GM10248 (cell line): ENCODE results near the gene MELK.

Source experiments
- CTCF ChIA-PET: fragments of 300-600 bp; sonication (Branson Sonifier 250); formaldehyde crosslinking; extraction: SDS; loops from one replicate; lab custom pipeline; 2021; ENCODE audit warnings: antibody characterized with exemption; lab: Yijun Ruan, JAX
- POLR2A ChIA-PET: fragments of 350-650 bp; sonication (Branson Sonifier 250); formaldehyde crosslinking; extraction: SDS; loops from one replicate; lab custom pipeline; 2020; ENCODE audit warnings: antibody characterized with exemption; lab: Yijun Ruan, JAX
- DNase-seq: peaks from one replicate; pipeline ENCODE4 v3.0.0; 2012; ENCODE audit errors: extremely low spot score
- TF ChIP-seq, protein P1 (sequence below): IDR thresholded peaks from 2 replicates; pipeline ENCODE4 v1.5.1; 2012; ENCODE audit warnings: mild to moderate bottlenecking, low read depth; ENCODE audit errors: extremely low read depth, missing control alignments, control extremely low read depth

Gene MELK

DNA sequence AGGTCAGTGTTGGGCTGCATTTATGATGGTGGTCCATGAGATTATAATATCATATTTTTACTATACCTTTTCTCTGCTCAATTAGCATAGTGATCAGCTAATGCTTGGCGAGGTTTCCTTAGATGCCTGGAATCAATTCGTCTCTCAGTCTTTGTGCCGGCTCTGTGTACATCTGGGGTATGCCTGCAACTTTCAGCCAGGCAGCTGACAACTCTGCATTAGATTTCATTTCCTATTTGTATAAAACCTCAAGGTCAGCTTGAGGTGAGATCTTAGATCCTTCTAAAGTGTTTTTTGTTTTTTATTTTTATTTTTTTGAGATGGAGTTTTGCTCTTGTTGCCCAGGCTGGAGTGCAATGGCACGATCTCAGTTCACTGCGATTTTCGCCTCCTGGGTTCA, 86.8 kb downstream of the MELK start:
- CTCF ChIA-PET = interaction anchor here (1.1 to 3.1 kb wide), 5 partner anchors 9 to 253 kb away, joined by 3 to 11 read pairs (median 5); no protein-coding TSS in a partner anchor
- peak; percentile 33 for DNase-seq
- TF ChIP-seq, protein P1, sequence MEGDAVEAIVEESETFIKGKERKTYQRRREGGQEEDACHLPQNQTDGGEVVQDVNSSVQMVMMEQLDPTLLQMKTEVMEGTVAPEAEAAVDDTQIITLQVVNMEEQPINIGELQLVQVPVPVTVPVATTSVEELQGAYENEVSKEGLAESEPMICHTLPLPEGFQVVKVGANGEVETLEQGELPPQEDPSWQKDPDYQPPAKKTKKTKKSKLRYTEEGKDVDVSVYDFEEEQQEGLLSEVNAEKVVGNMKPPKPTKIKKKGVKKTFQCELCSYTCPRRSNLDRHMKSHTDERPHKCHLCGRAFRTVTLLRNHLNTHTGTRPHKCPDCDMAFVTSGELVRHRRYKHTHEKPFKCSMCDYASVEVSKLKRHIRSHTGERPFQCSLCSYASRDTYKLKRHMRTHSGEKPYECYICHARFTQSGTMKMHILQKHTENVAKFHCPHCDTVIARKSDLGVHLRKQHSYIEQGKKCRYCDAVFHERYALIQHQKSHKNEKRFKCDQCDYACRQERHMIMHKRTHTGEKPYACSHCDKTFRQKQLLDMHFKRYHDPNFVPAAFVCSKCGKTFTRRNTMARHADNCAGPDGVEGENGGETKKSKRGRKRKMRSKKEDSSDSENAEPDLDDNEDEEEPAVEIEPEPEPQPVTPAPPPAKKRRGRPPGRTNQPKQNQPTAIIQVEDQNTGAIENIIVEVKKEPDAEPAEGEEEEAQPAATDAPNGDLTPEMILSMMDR = no peak
- POLR2A ChIA-PET = no interaction called here

DNA sequence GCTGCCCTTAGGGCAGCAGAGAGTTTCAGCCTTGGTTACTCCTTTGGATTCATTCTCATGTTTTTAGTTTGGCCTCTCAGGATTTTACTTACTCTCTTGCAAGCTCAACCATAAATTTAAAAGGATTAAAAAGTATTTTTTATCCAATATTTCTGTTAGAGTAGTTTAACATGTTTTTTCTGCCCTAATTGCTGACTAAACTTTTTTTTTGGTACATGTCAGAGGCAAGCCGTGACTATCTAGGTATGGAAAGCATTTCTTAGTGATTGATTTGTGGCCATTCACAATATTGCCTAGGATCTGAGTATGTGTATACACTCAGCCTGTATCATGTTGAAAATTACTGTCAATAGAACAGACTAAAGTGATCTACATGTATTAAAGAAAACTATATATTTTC, 92.1 kb downstream of the MELK start:
- DNase-seq = no peak
- TF ChIP-seq, protein P1 = no peak
- POLR2A ChIA-PET = no interaction called here
- CTCF ChIA-PET = interaction anchor here (3.6 kb wide), 1 partner anchor 64 kb away, joined by 11 read pairs; no protein-coding TSS in a partner anchor

DNA sequence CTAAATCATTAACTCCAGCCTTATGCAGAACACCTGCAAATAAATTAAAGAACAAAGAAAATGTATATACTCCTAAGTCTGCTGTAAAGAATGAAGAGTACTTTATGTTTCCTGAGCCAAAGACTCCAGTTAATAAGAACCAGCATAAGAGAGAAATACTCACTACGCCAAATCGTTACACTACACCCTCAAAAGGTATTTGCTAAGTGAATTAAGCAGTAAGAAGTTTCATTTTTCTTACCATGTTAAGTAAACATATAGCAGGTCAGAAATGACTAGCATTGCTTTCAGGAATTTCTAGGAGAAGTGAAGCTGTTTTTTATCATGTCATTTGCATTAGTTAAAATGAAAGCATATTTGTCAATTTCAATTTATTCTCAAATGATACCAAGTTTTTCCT, 92.7 kb downstream of the MELK start:
- POLR2A ChIA-PET = no interaction called here

DNA sequence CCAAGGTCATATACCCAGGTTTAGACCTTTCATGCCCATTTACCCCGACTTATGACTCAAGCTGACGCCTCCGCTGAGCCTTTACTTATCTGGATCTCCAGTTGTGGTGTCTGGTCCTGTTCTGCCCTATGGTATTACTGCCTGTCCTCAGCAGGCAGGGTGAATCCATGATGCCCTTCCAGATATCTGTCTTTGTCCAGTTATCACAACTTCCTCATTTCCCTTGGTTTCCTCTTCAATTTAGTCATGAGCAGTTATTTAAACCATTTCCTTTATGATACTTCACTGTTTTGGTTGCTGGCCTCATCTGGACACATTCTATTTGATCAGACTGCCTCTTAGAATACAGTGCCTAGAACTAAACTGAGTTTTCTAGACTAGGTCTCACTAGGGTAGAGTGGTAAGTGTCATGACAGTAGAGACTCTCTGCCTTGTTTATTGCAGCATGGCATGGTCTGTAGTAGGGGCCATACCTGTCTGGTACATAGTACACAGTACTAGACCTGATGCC, 93.3 kb downstream of the MELK start:
- peak; percentile 40 for DNase-seq
- TF ChIP-seq, protein P1 = no peak
- POLR2A ChIA-PET = no interaction called here
- CTCF ChIA-PET = interaction anchor here (0.7 to 3.6 kb wide), 3 partner anchors 10 to 63 kb away, joined by 3 to 11 read pairs (median 4); no protein-coding TSS in a partner anchor

More for the DNA sequence above, 92.7 kb downstream of the MELK start:
- CTCF ChIA-PET = interaction anchor here (0.7 to 3.6 kb wide), 3 partner anchors 9 to 63 kb away, joined by 3 to 11 read pairs (median 4); no protein-coding TSS in a partner anchor
- TF ChIP-seq, protein P1 = no peak
- DNase-seq = no peak

DNA sequence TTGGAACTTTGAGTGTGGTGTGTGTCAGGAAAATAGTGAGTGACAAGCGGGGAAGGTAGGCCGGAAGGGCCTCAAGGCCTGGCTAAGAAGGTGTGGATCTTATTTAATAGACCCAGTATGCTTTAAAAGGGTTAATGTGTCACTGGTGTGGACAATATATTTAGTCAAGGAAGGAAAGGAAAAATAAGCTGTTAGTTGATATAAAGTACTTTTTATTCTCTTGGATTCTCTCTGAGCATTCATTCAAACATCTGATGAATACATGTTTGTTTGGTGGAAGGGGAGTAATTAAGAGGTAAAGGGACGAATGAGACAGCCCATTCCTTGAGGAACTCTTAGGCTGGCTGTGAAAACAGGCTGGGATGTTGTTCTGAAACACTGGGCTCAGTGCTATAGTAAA, 98.9 kb downstream of the MELK start:
- POLR2A ChIA-PET = no interaction called here
- CTCF ChIA-PET = interaction anchor here (1.5 kb wide), 1 partner anchor 73 kb away, joined by 3 read pairs; no protein-coding TSS in a partner anchor
- no peak for DNase-seq
- TF ChIP-seq, protein P1 = no peak

DNA sequence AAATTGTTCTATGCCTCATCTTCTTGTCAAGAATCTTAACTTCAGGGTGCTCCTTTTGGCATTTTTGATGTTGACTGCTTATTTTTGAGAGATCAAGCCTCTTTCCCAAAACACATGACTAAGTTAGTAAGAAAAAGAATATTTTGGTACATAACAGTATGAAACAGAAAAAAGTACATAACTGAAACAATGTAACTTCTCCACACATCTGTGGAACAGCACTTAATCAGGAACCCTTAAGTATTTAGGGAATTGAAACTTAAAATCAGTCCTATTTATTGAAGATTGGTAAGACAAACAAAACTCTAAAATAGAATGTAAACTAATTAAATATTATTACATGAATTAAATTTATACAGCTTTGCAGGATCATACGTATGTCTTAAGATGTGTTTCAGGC, 103.4 kb downstream of the MELK start:
- ChIA-PET POLR2A (no interaction called here), CTCF (interaction anchor here (1.6 to 2.5 kb wide), 3 partner anchors 10 to 43 kb away, joined by 4 to 9 read pairs (median 7); no protein-coding TSS in a partner anchor)
- no peak for DNase-seq
- TF ChIP-seq, protein P1 = no peak
